GF-D8 (cell line): Measurements from ENCODE around the gene KCNS1.
"Not testable (repeated sequence)": the region's sequence is repeated elsewhere in the genome, so short reads cannot be mapped to it uniquely, and the experiment has no call there.

Experiments
- DNase-seq: peaks from one replicate; lab custom pipeline; 2025; lab: John Stamatoyannopoulos, UW

The KCNS1 gene

GRCh38 chr20:45100563-45101245, at the start of gene KCNS1:
Gene KCNS1, minus strand, starts transcription at chr20:45101127. Its CDS starts 1,891 bp downstream, at chr20:45099236.
- no peak for DNase-seq

DNA sequence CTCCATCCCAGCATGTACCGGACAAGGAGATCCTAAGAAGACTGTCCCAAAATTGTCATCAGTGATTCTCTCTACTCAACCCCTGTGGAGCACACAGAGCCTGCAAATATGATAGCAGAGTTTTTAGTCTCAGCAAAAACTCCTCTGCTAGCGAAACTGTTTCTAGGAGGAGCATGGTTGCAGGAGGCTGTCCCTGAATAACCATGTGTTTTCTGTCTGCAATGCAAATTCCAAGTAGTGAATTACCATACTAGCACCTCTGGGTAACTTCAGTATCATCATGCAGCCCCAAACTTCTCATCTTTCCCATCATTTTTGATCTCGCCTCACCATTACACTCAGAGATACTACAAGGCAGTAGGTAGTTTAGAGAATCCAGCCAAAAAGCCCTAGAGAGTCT, 48.1 kb upstream of the KCNS1 start:
- DNase-seq, result no peak

GRCh38 chr20:45140836-45141235, 39.9 kb upstream of the KCNS1 start:
- no peak for DNase-seq

GRCh38 chr20:45139733-45140375, 38.9 kb upstream of the KCNS1 start:
- DNase-seq, result not testable (repeated sequence)

GRCh38 chr20:45138561-45139300, 37.8 kb upstream of the KCNS1 start:
- peak; percentile 24 for DNase-seq

GRCh38 chr20:45136911-45137310, 36.0 kb upstream of the KCNS1 start:
- no peak for DNase-seq

GRCh38 chr20:45128099-45128498, 27.2 kb upstream of the KCNS1 start:
- DNase-seq, result no peak

- no peak for DNase-seq
Measured at GRCh38 chr20:45124365-45124764, 23.4 kb upstream of the KCNS1 start, which contains the start of gene WFDC12. Gene WFDC12, minus strand, starts transcription at chr20:45124465. Its CDS starts 18 bp downstream, at chr20:45124447.

GRCh38 chr20:45121388-45121787, 20.5 kb upstream of the KCNS1 start:
- no peak for DNase-seq

DNA sequence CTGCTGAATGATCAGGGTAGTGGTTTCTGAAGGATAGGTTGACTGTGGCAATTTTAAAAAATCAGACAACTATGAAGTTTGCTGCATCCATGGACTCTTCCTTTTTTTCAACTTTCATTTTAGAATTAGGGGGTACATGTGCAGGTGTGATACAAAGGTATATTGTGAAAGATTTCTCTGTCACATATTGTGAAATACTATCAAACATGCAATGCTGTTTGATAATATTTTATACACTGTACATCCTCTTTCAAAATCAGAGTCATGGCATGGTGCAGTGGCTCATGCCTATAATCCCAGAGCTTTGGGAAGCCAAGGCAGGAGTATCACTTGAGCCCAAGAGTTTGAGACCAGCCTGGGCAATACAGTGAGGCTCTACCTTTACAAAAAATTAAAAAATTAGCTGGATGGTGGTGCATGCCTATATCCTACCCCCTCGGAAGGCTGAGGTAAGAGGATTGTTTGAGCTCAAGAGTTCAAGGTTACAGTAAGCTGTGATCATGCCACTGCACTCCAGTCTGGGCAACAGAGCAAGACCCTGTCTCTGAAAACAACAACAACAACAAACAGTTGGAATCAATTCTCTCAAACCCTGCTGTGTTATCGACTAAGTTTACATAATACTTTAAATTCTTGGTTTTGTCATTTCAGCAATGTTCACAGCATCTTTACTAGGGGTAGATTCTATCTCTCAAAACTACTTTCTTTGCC, 18.8 kb upstream of the KCNS1 start:
- DNase-seq, result no peak

GRCh38 chr20:45118028-45118427, 17.1 kb upstream of the KCNS1 start:
- no peak for DNase-seq

GRCh38 chr20:45117581-45117980, 16.7 kb upstream of the KCNS1 start:
- no peak for DNase-seq

- no peak for DNase-seq
Measured at GRCh38 chr20:45115829-45116228, 14.9 kb upstream of the KCNS1 start.

- DNase-seq, result no peak
Measured at GRCh38 chr20:45115386-45115774, 14.5 kb upstream of the KCNS1 start.

GRCh38 chr20:45114465-45115385, 13.8 kb upstream of the KCNS1 start, which contains the start of gene WFDC5:
Gene WFDC5, minus strand, starts transcription at chr20:45115174. Its CDS starts 91 bp downstream, at chr20:45115083.
- DNase-seq, result no peak

GRCh38 chr20:45113865-45114264, 12.9 kb upstream of the KCNS1 start:
- no peak for DNase-seq

GRCh38 chr20:45112754-45113153, 11.8 kb upstream of the KCNS1 start:
- no peak for DNase-seq

- no peak for DNase-seq
Measured at GRCh38 chr20:45111799-45112471, 11.0 kb upstream of the KCNS1 start.

GRCh38 chr20:45111285-45111684, 10.4 kb upstream of the KCNS1 start:
- no peak for DNase-seq

- no peak for DNase-seq
Measured at GRCh38 chr20:45110301-45110700, 9.4 kb upstream of the KCNS1 start.

GRCh38 chr20:45109634-45110033, 8.7 kb upstream of the KCNS1 start:
- DNase-seq, result no peak
